Suprapubic skin (tissue), 4 donors: ENCODE measurements around the gene MCAM.

Source experiments
- EP300 ChIP-seq: sonication (generic); formaldehyde crosslinking; IDR thresholded peaks from one replicate; pipeline ENCODE4 v1.6.1; 2017; ENCODE audit warnings: antibody characterized with exemption
- POLR2A ChIP-seq, 2 donors: fragments of 450-650 bp; IDR thresholded peaks; one replicate each; pipeline ENCODE4 v1.6.1; 2017; ENCODE audit warnings: antibody characterized with exemption in 2 of 2, mild to moderate bottlenecking in 2 of 2, moderate library complexity in 2 of 2
- POLR2AphosphoS5 ChIP-seq, 3 donors: sonication (generic); formaldehyde crosslinking; IDR thresholded peaks; one replicate each; pipeline ENCODE4 v1.6.1; 2017; ENCODE audit warnings: antibody characterized with exemption in 3 of 3
- TF ChIP-seq, protein P1 (sequence below), 2 donors: fragments of 200-600 bp in 1 of 2; fragments of 450-650 bp in 1 of 2; sonication (generic) in 1 of 2; IDR thresholded peaks; one replicate each; pipeline ENCODE4 v1.5.1; 2016 to 2019; ENCODE audit warnings: antibody characterized with exemption in 2 of 2, mild to moderate bottlenecking in 1 of 2, moderate library complexity in 1 of 2

DNA sequence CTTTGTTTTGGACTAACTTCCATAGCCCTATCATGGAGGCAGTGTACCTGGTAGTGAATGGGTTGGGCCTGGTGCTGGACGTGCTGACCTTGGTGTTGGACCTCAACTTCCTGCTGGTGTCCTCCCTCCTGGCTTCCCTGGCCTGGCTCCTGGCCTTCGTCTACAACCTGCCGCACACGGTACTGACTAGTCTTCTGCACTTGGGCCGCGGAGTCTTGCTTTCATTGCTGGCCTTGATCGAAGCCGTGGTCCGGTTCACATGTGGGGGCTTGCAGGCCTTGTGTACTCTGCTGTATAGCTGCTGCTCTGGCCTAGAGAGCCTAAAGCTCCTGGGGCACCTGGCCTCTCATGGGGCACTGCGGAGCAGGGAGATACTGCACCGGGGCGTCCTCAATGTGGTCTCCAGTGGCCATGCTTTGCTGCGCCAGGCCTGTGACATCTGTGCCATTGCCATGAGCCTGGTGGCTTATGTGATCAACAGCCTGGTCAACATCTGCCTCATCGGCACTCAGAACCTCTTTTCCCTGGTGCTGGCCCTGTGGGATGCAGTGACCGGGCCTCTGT is 18.2 kb upstream of the MCAM start:
- TF ChIP-seq, protein P1, sequence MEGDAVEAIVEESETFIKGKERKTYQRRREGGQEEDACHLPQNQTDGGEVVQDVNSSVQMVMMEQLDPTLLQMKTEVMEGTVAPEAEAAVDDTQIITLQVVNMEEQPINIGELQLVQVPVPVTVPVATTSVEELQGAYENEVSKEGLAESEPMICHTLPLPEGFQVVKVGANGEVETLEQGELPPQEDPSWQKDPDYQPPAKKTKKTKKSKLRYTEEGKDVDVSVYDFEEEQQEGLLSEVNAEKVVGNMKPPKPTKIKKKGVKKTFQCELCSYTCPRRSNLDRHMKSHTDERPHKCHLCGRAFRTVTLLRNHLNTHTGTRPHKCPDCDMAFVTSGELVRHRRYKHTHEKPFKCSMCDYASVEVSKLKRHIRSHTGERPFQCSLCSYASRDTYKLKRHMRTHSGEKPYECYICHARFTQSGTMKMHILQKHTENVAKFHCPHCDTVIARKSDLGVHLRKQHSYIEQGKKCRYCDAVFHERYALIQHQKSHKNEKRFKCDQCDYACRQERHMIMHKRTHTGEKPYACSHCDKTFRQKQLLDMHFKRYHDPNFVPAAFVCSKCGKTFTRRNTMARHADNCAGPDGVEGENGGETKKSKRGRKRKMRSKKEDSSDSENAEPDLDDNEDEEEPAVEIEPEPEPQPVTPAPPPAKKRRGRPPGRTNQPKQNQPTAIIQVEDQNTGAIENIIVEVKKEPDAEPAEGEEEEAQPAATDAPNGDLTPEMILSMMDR (IDR thresholded peaks at IDR 0.05), result no peak
- TF ChIP-seq EP300 (no peak), POLR2A (IDR thresholded peaks at IDR 0.05) (no peak), POLR2AphosphoS5 (IDR thresholded peaks at IDR 0.05) (no peak)
